Neuron (in vitro differentiated cells): ENCODE measurements around the gene NTRK3.

Experiments
- H2AFZ ChIP-seq: one replicate; pipeline ENCODE4 v1.6.1; 2013; ENCODE audit warnings: low read depth, mild to moderate bottlenecking, inconsistent platforms, low read length, moderate library complexity
- H3K27me3 ChIP-seq: one replicate; pipeline ENCODE4 v1.6.1; 2013; ENCODE audit warnings: low read length; ENCODE audit not compliant: insufficient read depth
- H3K36me3 ChIP-seq: one replicate; pipeline ENCODE4 v1.6.1; 2013; ENCODE audit warnings: low read length; ENCODE audit not compliant: insufficient read depth
- H3K4me1 ChIP-seq: one replicate; pipeline ENCODE4 v1.6.1; 2013; ENCODE audit warnings: low read length; ENCODE audit not compliant: insufficient read depth
- H3K4me3 ChIP-seq: 2 replicates; pipeline ENCODE4 v1.5.1; 2013; ENCODE audit warnings: mild to moderate bottlenecking, low read length, moderate library complexity
- H3K9me3 ChIP-seq: one replicate; pipeline ENCODE4 v1.6.1; 2013; ENCODE audit warnings: low read length

Gene NTRK3

DNA sequence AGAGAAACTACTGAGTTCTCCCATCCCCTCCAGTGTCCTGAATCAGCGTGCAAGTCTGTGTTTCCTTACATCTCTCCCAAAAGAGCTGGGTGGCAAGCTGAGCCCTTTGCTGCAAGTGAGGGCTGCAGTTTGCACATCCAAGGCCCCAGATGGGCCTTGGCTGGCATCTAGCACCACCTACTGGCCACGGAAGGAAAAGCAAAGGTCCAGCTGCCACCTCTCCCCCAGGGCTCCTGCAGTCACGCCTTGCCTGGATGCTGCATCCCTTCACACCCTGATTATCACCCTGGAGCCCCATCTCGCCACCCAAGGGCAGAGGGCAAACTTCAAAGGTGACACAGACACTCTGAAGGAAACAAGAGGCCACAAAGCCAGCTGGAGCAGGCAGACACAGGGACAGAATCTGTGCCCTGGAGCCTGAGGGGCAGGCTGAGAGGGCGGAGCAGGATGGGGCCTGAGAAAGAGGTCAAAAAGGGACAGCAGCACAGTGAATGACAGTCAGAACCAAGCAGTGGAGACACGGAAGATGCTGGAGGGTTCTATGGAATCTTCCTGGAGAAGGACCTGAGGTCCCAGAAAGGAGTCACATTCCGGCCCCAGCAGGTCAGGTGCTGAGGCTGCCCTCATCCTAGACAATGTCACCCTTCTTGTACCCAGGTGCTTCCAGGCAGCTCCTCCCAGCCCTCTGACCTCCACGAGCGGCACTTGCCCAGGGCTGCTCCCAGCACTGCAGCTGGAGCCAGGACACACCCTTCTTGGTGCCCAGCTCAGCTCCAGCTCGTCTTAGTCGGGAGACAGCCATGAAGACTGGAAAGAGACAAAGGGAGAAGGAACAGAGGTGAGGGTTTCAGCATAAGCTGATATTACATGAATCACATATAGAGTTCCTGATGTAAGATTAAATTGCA is 18.3 kb upstream of the NTRK3 start:
- Histone ChIP-seq H3K4me3 (no peak overlapping the region), H3K9me3 (no peaks in the 10 kb centered on the region), H2AFZ (no peak overlapping the region), H3K4me1 (no peaks in the 10 kb centered on the region), H3K36me3 (no peaks in the 10 kb centered on the region), H3K27me3 (no peaks in the 10 kb centered on the region)

DNA sequence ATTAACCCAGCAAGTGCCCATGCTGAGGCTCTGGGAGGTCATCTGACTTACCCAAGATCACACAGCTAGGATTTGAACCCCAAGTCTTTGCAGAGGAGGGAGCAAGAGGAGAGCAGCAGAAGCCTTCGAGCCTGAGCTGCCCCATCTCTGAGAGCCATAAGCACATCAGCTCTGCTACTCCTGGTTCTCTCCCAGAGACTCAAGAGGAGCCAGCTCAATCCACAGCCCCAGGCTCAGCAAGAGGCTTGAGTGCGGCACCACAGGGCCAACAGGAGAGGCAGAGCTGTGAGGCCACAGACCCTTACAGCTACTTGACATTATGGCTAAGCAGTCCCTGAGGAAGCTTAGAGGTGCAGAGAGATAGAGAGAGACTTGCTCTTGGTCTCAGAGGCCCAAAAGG is 15.9 kb upstream of the NTRK3 start:
- H3K27me3 ChIP-seq, result no peaks in the 10 kb centered on the region
- H3K36me3 ChIP-seq, result no peaks in the 10 kb centered on the region
- no peak overlapping the region for H2AFZ ChIP-seq

DNA sequence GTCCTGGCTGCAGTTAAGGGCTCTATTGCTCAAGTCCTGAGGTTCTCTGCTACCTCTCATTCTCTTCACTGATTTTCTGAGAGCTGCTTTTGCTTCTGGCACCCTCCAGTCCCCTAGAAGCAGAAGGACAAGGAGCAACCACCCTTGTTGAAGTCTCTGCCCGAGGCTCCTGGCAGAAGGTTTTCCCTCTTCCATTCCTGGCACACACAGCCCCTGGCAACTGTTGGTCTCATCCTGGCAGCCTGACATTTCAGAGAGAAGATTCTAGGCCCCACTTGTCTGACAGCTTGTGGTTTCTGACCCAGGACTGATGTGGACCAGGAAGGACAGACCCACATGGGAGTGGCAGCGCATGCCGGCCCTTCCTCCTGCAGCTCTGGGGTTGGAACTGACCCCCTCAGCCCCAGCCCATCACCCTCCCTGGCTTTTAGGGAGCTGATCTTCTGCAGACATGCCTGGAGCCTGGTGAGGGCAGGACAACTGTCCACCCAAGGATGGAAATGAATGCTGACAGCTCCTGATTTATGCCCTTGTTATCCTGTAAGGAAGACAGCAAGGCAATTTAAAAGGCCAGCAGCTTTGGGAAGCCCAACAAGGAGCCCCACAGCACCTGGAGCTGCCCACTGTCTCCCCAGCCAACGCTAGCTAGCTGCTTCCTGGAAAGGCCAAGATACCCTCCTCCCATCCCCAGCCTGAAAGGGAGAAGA is 13.0 kb upstream of the NTRK3 start:
- no peak overlapping the region for H2AFZ ChIP-seq
- no peaks in the 10 kb centered on the region for H3K9me3 ChIP-seq
- H3K27me3 ChIP-seq, result no peaks in the 10 kb centered on the region
- no peaks in the 10 kb centered on the region for H3K36me3 ChIP-seq
- H3K4me1 ChIP-seq, result no peaks in the 10 kb centered on the region
- no peak overlapping the region for H3K4me3 ChIP-seq

More for the DNA sequence above, 15.9 kb upstream of the NTRK3 start:
- Histone ChIP-seq H3K9me3 (no peaks in the 10 kb centered on the region), H3K4me1 (no peaks in the 10 kb centered on the region), H3K4me3 (no peak overlapping the region)

DNA sequence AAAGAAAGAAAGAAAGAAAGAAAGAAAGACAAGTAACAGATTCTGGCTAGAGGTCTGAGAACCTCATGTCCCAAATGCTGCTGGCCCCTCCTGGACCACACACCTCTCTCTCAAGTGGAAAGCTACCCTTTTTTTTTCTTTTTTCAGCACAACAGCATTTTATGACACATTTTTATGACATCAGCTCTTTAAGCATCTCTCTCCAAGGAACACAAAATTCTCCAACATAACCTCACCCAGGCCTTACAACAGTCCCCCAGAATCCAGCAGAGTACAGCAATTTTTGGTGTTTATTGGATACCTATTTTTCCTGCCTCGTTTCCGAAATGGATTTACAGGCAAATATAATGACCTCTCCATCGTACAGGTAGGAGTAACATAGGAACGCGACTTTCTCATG is 11.2 kb upstream of the NTRK3 start:
- Histone ChIP-seq H3K4me3 (no peak overlapping the region), H3K36me3 (no peaks in the 10 kb centered on the region), H3K9me3 (no peaks in the 10 kb centered on the region), H2AFZ (no peak overlapping the region), H3K27me3 (peaks cover 5% of the 10 kb centered on the region), H3K4me1 (no peaks in the 10 kb centered on the region)

DNA sequence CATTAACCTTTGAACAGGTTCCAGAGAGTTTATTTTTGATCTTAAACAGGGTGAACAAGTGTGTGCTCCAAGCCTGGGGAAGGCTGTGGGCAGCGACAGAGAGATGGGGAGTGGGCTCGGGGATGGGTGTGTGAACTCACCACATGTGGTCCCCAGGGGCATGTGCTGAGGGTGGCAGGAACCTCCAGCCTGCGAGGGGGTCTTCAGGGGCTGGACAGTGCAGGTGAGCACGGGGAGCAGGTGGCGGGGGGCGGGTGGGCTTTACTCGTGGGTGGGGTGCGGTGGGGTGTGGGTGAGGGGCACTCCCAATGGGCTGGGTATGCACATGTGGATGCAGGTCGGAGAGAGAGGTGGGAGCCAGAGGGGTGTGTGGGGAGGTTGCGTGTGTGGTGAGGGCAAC is 9.6 kb upstream of the NTRK3 start:
- Histone ChIP-seq H3K27me3 (peaks cover 8% of the 10 kb centered on the region), H3K9me3 (no peaks in the 10 kb centered on the region), H3K4me3 (no peak overlapping the region), H3K36me3 (no peaks in the 10 kb centered on the region), H3K4me1 (no peaks in the 10 kb centered on the region), H2AFZ (no peak overlapping the region)

DNA sequence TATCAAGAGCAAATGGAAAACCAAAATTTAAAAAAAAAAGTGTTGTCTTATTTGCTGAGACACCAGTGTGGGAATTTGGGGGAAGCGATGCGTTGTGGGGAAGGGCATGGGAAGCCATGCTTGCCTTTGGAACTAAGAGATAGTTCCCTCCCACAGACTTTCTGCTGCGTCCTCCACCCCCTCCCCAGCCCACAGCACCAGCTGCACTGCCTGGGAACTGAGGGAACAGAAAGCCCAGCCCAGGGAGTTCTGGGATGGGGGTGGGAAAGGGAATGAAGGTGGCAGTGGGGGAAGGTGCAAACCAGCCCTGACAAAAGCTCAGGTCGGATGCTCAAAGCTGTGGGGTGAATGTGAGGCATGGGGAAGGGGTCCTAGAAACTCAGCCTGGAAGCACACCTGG is 8.1 kb upstream of the NTRK3 start:
- Histone ChIP-seq H3K36me3 (no peaks in the 10 kb centered on the region), H3K4me3 (no peak overlapping the region), H3K9me3 (no peaks in the 10 kb centered on the region), H3K27me3 (peaks cover 12% of the 10 kb centered on the region), H2AFZ (no peak overlapping the region), H3K4me1 (no peaks in the 10 kb centered on the region)

DNA sequence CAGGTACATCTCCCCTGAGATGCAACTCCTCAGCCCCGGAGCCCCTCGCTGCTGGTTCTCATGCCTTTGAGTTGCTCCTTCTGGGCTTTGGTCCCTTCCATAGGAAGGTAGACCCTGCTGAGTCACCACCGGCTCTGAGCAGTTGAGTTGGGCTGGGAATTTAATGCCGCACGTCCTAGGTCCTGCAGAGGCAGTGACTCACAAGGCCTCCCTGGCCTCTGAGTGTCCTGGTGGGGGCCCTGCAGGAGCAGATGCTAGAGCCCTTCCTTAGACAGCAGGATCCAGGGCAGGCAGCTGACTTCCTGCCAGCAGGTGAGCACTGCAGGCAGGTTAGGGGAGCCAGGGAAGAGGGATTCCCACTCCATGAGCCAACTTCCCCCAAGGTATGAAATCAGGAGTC is 5.5 kb upstream of the NTRK3 start:
- peaks cover 37% of the 10 kb centered on the region for H3K27me3 ChIP-seq
- no peaks in the 10 kb centered on the region for H3K9me3 ChIP-seq
- no peak overlapping the region for H2AFZ ChIP-seq
- H3K36me3 ChIP-seq, result no peaks in the 10 kb centered on the region
- H3K4me3 ChIP-seq, result no peak overlapping the region
- peaks cover 8% of the 10 kb centered on the region for H3K4me1 ChIP-seq

DNA sequence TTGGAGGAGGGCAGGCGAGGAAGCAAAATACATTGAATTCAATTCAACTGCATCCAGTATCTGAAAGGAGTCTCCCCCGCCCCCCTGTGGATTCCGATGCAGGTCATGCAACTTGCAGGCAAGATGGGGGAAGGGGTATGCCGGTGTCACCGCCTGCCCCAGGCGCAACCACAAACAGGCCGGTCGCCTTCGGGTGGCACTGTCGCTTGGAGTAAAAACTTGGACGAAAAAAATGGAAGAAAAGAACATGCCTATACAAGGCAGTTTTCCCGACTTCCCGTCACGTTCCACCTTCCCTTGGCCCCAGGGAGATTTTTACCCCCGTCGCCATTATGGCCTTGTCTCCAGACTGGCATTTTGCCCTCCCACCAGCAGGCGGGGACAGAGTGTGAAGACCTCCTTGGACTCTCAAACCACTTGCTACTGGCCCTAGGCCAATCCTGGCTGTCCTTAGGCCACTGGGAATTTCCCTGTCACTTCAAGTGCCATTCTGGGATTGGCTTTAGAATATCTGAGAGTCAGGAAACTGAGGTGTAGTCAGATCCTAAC is 1.6 kb upstream of the NTRK3 start:
- H3K27me3 ChIP-seq, result peaks cover 64% of the 10 kb centered on the region

DNA sequence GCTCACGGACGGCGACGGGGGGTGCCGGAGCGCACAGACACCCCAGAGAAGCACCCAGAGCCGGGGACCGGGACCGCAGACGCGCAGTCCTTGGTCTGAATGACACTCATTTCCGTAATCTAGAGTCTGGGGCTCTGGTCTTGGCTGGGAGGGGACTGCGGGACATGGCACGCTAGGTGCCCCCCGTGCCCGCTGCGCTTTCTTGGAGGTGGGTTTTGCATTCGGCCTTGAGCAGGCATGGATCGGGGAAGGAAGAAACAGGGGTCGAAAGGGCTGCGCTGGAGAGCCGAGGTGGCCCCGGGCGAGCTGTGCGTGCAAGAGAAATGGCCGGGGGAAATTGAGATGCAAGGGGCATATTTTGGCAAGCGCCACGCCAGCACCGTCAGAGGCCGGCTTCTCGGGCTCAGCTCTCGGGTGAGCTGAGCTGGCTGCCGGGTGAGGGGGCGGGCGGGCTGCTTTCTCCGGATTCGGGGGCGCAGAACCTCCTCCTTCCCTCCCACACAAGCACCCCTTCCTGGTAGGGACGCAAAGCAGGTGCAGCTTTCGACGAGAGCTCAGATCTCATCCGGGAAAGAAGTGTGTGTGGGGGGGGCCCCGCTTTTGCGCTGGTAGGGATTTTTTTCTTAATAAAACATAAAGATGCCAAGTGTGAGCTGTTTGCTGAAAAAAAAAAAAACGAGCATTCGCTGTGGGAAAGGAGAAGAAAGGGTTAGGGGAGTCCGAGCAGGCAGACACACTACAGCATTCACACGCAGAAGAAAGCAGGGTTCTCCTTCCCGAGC is 963 bp upstream of the NTRK3 start:
- H3K36me3 ChIP-seq, result no peaks in the 10 kb centered on the region
- peaks cover 11% of the 10 kb centered on the region for H3K4me1 ChIP-seq
- H3K4me3 ChIP-seq, result peak overlapping the region; percentile 2
- peaks cover 67% of the 10 kb centered on the region for H3K27me3 ChIP-seq
- H2AFZ ChIP-seq, result no peak overlapping the region
- H3K9me3 ChIP-seq, result no peaks in the 10 kb centered on the region

More for the DNA sequence above, 1.6 kb upstream of the NTRK3 start:
- H3K4me3 ChIP-seq, result no peak overlapping the region
- H2AFZ ChIP-seq, result no peak overlapping the region
- peaks cover 11% of the 10 kb centered on the region for H3K4me1 ChIP-seq
- H3K9me3 ChIP-seq, result no peaks in the 10 kb centered on the region
- no peaks in the 10 kb centered on the region for H3K36me3 ChIP-seq

DNA sequence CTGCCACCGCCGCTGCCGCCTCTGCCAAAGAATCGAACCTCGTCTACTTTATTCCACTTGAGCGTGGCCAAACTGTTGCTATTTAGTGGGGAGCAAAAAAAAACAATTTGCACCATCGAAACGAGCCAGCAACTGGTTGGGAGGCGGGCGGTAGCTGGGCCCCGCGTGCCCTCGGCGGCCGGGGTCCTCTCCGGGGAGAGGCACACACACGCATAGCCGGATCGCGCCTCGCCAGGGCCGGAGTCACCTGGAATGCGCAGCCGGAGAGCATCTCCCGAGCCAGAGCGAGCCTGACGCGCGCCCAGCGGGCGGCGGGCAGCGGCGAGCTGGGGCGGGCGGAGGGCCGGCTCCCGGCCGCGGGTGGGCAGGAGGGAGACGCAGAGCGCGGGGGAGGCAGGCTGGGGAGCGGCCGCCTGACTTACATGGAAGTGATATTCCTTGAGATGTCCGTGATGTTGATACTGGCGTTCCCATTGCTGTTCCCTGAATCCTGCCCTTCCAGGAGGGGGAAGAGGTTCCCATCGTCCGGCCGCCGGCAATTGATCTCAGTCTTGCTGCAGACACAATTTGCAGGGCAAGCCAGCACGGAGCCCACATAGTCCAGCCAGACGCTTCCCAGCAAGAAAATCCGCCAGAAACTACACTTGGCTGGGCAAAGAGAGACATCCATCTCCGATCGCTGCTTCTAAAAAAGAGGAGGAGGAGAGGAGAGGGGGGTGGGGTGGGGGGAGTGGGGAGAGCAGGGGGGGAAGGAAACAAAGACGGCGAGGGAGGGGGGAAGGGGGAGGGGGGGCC is 858 bp downstream of the NTRK3 start:
- H3K27me3 ChIP-seq, result peaks cover 68% of the 10 kb centered on the region

DNA sequence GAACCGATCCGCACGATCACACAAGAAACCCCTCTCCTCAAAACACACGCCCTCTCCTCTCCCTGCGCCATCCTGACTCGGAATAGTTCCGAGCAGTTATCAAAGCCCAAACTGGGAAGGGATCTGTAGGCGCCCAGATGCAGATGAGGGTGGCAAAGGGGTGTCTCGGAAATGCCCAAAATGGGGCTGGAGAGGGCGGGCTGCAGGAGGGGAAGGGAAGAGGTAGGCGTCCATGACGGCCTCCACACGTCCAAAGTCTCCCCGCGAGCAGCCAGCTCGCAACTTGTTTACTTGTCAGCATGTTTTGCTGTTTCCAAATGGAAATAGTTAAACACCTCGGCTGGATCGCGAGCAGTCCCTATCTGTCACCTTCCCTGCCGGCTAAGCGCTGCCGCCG is 1.5 kb downstream of the NTRK3 start:
- Histone ChIP-seq H3K4me3 (no peak overlapping the region), H2AFZ (no peak overlapping the region), H3K9me3 (no peaks in the 10 kb centered on the region), H3K36me3 (no peaks in the 10 kb centered on the region), H3K4me1 (peaks cover 11% of the 10 kb centered on the region), H3K27me3 (peaks cover 68% of the 10 kb centered on the region)

More for the DNA sequence above, 858 bp downstream of the NTRK3 start:
- H3K36me3 ChIP-seq, result no peaks in the 10 kb centered on the region
- no peaks in the 10 kb centered on the region for H3K9me3 ChIP-seq
- H3K4me1 ChIP-seq, result peaks cover 11% of the 10 kb centered on the region
- H2AFZ ChIP-seq, result no peak overlapping the region
- no peak overlapping the region for H3K4me3 ChIP-seq

DNA sequence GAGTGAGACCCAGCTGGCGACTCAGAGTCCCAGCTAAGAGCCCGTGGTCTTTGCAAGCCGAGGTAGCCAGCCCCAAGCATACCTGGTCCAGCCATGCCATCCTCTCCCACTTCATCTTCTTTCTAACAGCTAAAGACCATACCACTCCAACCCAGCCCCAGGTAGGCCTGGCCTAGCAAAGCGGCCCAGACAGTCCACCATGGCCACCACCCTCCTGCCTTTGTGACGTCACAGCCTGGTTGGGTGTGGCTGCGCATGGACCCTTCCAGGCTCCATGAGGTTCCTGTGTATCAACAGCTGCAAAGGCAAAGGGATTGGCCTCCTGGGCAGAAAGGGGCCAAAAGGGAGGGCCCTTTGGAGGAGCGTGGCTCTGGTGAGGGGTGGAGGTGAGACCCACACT is 4.1 kb downstream of the NTRK3 start:
- peaks cover 46% of the 10 kb centered on the region for H3K27me3 ChIP-seq
- H2AFZ ChIP-seq, result no peak overlapping the region

More for the DNA sequence above, 4.1 kb downstream of the NTRK3 start:
- Histone ChIP-seq H3K36me3 (no peaks in the 10 kb centered on the region), H3K9me3 (no peaks in the 10 kb centered on the region), H3K4me1 (peaks cover 7% of the 10 kb centered on the region), H3K4me3 (no peak overlapping the region)
